Measurements from ENCODE around the gene MYL7.
"Not testable (repeated sequence)": the region's sequence is repeated elsewhere in the genome, so short reads cannot be mapped to it uniquely, and the experiment has no call there.

Gene MYL7

GRCh38 chr7:44171901-44172300, 30.8 kb upstream of the MYL7 start:
- DNase-seq: not testable (repeated sequence)

GRCh38 chr7:44167920-44168319, 26.8 kb upstream of the MYL7 start:
- DNase-seq: peak in 3 of 4 experiments; percentile 5 to 57 (median 48)

GRCh38 chr7:44163591-44163990, 22.5 kb upstream of the MYL7 start:
- no peak for DNase-seq

- DNase-seq: no peak
These were observed 21.8 kb upstream of the MYL7 start for GRCh38 chr7:44162785-44163395.

GRCh38 chr7:44162179-44162578, 21.0 kb upstream of the MYL7 start:
- no peak for DNase-seq

GRCh38 chr7:44161371-44161770, 20.2 kb upstream of the MYL7 start:
- DNase-seq: no peak

- DNase-seq: no peak
These were observed 18.9 kb upstream of the MYL7 start for GRCh38 chr7:44159824-44160630.

GRCh38 chr7:44158873-44159631, 17.9 kb upstream of the MYL7 start:
- DNase-seq: no peak

GRCh38 chr7:44158096-44158872, 17.2 kb upstream of the MYL7 start:
- DNase-seq: no peak

GRCh38 chr7:44157116-44158080, 16.3 kb upstream of the MYL7 start:
- DNase-seq: peak in 1 of 4 experiments; percentile 14

- peak in 1 of 4 experiments; percentile 13 for DNase-seq
These were observed 15.4 kb upstream of the MYL7 start for GRCh38 chr7:44156453-44157010.

GRCh38 chr7:44155191-44156185, 14.4 kb upstream of the MYL7 start:
- no peak for DNase-seq

GRCh38 chr7:44154703-44155102, 13.6 kb upstream of the MYL7 start:
- DNase-seq: no peak

GRCh38 chr7:44153948-44154335, 12.8 kb upstream of the MYL7 start:
- DNase-seq: no peak

- no peak for DNase-seq
These were observed 12.1 kb upstream of the MYL7 start for GRCh38 chr7:44152971-44153947.

GRCh38 chr7:44151956-44152355, 10.8 kb upstream of the MYL7 start:
- no peak for DNase-seq

- no peak for DNase-seq
These were observed 10.1 kb upstream of the MYL7 start for GRCh38 chr7:44150966-44151941.
